GM12878 (cell line): ENCODE data around the gene PTPRN2. TPM values are rescaled to one million over a fixed set of nuclear protein-coding genes. Genes with fewer than 3 reads are reported as not detected.

Experiments
- ATAC-seq: fragments of 200-7000 bp; cut with Tn5 transposase; 3 replicates; pipeline ENCODE4 v1.9.1; 2020; ENCODE audit warnings: mild to moderate bottlenecking, moderate library complexity
- BruUV-seq: library from RNA; stranded (reverse); fragments of 400-500 nt; replicated peaks from 2 replicates; lab custom pipeline; 2021; lab: Mats Ljungman, UMichigan
- CTCF ChIA-PET: fragments of 300-600 bp; sonication (Branson Sonifier 250); formaldehyde crosslinking; extraction: SDS; loops from one replicate; lab custom pipeline; 2021; ENCODE audit warnings: inconsistent platforms; lab: Yijun Ruan, JAX
- POLR2A ChIA-PET: fragments of 350-600 bp; formaldehyde crosslinking; extraction: SDS; loops from one replicate; lab custom pipeline; 2021; ENCODE audit warnings: inconsistent platforms; lab: Charles Lee
- RAD21 ChIA-PET: fragments of 300-600 bp; sonication (Branson Sonifier 250); formaldehyde crosslinking; loops from one replicate; lab custom pipeline; 2023; ENCODE audit warnings: antibody characterized with exemption; ENCODE audit not compliant: unreplicated experiment; lab: Charles Lee
- SMC1A ChIA-PET: fragments of 300-600 bp; sonication (Branson Sonifier 250); formaldehyde crosslinking; loops from one replicate; lab custom pipeline; 2023; ENCODE audit not compliant: unreplicated experiment, uncharacterized antibody; lab: Charles Lee
- DNase-seq: peaks from one replicate; pipeline ENCODE4 v3.0.0-alpha.2; 2011; ENCODE audit warnings: low read depth, low spot score
- FAIRE-seq: peaks from 3 replicates; lab custom pipeline; 2011; peaks lifted over from hg19 to GRCh38; lab: Jason Lieb, UNC
- H2AFZ ChIP-seq: 2 replicates; pipeline ENCODE4 v1.6.0; 2011; ENCODE audit warnings: low read depth, low read length, control low read depth; ENCODE audit not compliant: control insufficient read depth
- H3K27ac ChIP-seq: 2 replicates; pipeline ENCODE4 v1.5.1; 2011; ENCODE audit warnings: control low read depth; ENCODE audit not compliant: control insufficient read depth, insufficient read depth
- H3K27me3 ChIP-seq, 2 experiments: replicated peaks in 1 of 2; 2 replicates each; pipeline versions ENCODE4 v1.6.0 to v1.6.1; 2011; ENCODE audit warnings: low read length in 1 of 2; ENCODE audit not compliant: control insufficient read depth in 2 of 2, insufficient read depth in 2 of 2
- H3K36me3 ChIP-seq, 2 experiments: 2 replicates each; pipeline ENCODE4 v1.5.1; 2011; ENCODE audit warnings: low read length in 1 of 2; ENCODE audit not compliant: control insufficient read depth in 2 of 2, insufficient read depth in 2 of 2
- H3K4me1 ChIP-seq: 2 replicates; pipeline ENCODE4 v1.6.1; 2011; ENCODE audit warnings: mild to moderate bottlenecking, low read length, moderate library complexity, mixed read lengths; ENCODE audit not compliant: control insufficient read depth, insufficient read depth
- H3K4me2 ChIP-seq: 2 replicates; pipeline ENCODE4 v1.6.0; 2011; ENCODE audit warnings: control low read depth; ENCODE audit not compliant: control insufficient read depth, insufficient read depth
- H3K4me3 ChIP-seq: fragments of 200-600 bp; sonication (generic); 2 replicates; pipeline ENCODE4 v1.5.1; 2016
- H3K79me2 ChIP-seq: 2 replicates; pipeline ENCODE4 v1.6.0; 2011; ENCODE audit warnings: low read length; ENCODE audit not compliant: control insufficient read depth, insufficient read depth
- H3K9ac ChIP-seq: 2 replicates; pipeline ENCODE4 v1.8.0; 2011; ENCODE audit warnings: low read length, control low read depth, mixed read lengths; ENCODE audit not compliant: control insufficient read depth, insufficient read depth
- H3K9me3 ChIP-seq: replicated peaks from 3 replicates; pipeline ENCODE4 v1.5.1; 2011; ENCODE audit warnings: mild to moderate bottlenecking, low read length; ENCODE audit not compliant: control insufficient read depth, insufficient read depth
- H4K20me1 ChIP-seq: 2 replicates; pipeline ENCODE4 v1.6.0; 2011; ENCODE audit not compliant: control insufficient read depth, insufficient read depth
- CREM ChIP-seq: IDR thresholded peaks from 2 replicates; pipeline ENCODE4 v1.6.1; 2014; ENCODE audit warnings: antibody characterized with exemption, low read depth
- JUNB ChIP-seq: IDR thresholded peaks from 2 replicates; pipeline ENCODE4 v1.6.1; 2016; ENCODE audit warnings: antibody characterized with exemption, mild to moderate bottlenecking
- NFIC ChIP-seq: IDR thresholded peaks from 2 replicates; pipeline ENCODE4 v1.6.1; 2012; ENCODE audit warnings: low read depth, mild to moderate bottlenecking, inconsistent platforms, low read length, moderate library complexity
- PAX5 ChIP-seq: IDR thresholded peaks from 2 replicates; pipeline ENCODE4 v1.6.1; 2011; ENCODE audit warnings: low read depth, low read length, borderline replicate concordance
- TAF1 ChIP-seq: IDR thresholded peaks from 2 replicates; pipeline ENCODE4 v1.6.1; 2011; ENCODE audit warnings: mild to moderate bottlenecking, low read depth, low read length, borderline replicate concordance
- ZNF384 ChIP-seq: IDR thresholded peaks from 2 replicates; pipeline ENCODE4 v1.6.1; 2012; ENCODE audit warnings: low read depth, mild to moderate bottlenecking, low read length, improper control_type of control experiment, borderline replicate concordance
- whole genome bisulfite sequencing: methylation state at CpG from one replicate; pipeline ENCODE4 v1.1.6; 2016; ENCODE audit warnings: low lambda C conversion rate; ENCODE audit not compliant: insufficient replicate concordance, insufficient coverage; ENCODE audit errors: missing lambda C conversion rate; 5-methylcytosine and 5-hydroxymethylcytosine counted together
- in situ Hi-C: fragments of 300-500 bp; cut with MboI; formaldehyde crosslinking; loops from 9 replicates; pipeline ENCODE4 v1.14.3; 2018; ENCODE audit warnings: mixed read lengths
- intact Hi-C: fragments of 100-400 bp; cut with micrococcal nuclease; formaldehyde crosslinking; loops from one replicate; pipeline ENCODE4 v1.14.2; 2022; ENCODE audit not compliant: unreplicated experiment
- polyA plus RNA-seq, 11 experiments: library from polyadenylated mRNA; depleted of rRNA in 4 of 11; unstranded in 6 of 11; stranded (reverse) in 5 of 11; fragments of >200 nt; fragmentation: Nextera tagmentation in 4 of 11; fragmentation: Illumina TruSeq in 1 of 11; extraction: Ambion mirVana in 4 of 11; extraction: Trizol in 1 of 11; gene quantifications; 1 replicate in 1 of 11; 2 replicates in 10 of 11; pipeline versions ENCODE4 v1.2.1 to v1.2.3, GENCODE V29; 2011 to 2016; ENCODE audit warnings: inconsistent platforms in 2 of 11, missing spikeins in 2 of 11, low read depth in 1 of 11
- total RNA-seq, 4 experiments: library from RNA; depleted of rRNA in 3 of 4; stranded (reverse); fragments of >200 nt in 3 of 4; fragmentation: Illumina TruSeq in 1 of 4; extraction: Trizol in 1 of 4; gene quantifications; 2 replicates each; pipeline versions ENCODE4 v1.2.1 to v1.2.3, GENCODE V29; 2013 to 2021

Gene PTPRN2
- total and polyA plus RNA-seq, 10 of the 15 experiments (the other 5 are each of a cell fraction or from before 2014, with no cell fraction given): 5.4 TPM; not detected in 9

DNA sequence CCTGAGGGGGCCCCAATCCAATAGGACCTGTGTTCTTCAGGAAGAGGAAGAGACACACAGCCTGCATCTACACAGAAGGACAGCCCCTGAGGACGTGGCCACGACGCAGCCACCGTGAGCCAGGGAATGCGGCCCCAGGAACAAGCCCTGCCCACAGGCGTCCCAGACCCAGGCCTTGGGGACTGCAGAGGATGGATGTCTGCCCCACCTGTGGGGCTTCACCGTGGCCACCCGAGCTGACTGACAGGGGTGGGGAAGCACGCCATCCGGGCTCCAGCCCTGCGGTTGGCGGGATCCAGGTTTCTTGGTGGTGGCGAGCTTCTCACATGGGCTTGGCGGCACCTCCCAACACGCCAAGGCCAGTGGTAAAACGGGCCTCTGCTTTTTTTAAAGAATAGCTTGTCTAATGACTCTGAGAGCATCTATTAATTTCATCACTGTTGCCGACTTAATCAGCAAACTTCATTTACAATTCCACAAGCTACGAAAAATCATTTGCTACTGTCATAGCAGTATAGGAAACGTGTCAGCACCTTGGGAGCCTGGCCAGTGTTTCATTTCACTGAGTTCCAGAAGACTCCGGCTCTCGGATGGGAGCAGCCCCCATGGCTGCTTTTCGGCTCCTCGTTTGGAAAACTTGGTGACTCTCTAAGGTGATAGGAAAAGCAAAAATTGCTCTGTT is 584.0 kb downstream of the PTPRN2 start:
- no TSS peak for BruUV-seq
- WGBS: 71% methylated on average over 23 of the region's 23 CpGs
- POLR2A ChIA-PET: no interaction called here

GRCh38 chr7:158002486-158003080 is 585.0 kb downstream of the PTPRN2 start:
- intact Hi-C loops (no loop called here), in situ Hi-C loops (no loop called here)
- Histone ChIP-seq H2AFZ (no peak overlapping the region), H3K4me3 (no peak overlapping the region), H3K36me3 (no peaks in the 10 kb centered on the region), H3K4me1 (no peaks in the 10 kb centered on the region), H3K9ac (no peak overlapping the region), H3K27me3 (no peaks in the 10 kb centered on the region), H3K79me2 (no peaks in the 10 kb centered on the region), H3K4me2 (no peak overlapping the region), H4K20me1 (no peaks in the 10 kb centered on the region), H3K9me3 (peaks cover 1% of the 10 kb centered on the region; the same call in 1 of the 3 replicates), H3K27ac (no peak overlapping the region)
- ATAC-seq (no peak), FAIRE-seq (no peak), DNase-seq (no peak)
- BruUV-seq: no TSS peak
- ChIA-PET POLR2A (no interaction called here), CTCF (interaction anchor here (0.6 kb wide), 1 partner anchor 17 kb away, joined by 3 read pairs; no protein-coding TSS in a partner anchor), SMC1A (no interaction called here), RAD21 (no interaction called here)
- 43% methylated on average over 17 of the region's 17 CpGs for WGBS
- TF ChIP-seq NFIC (no peak), PAX5 (no peak), TAF1 (no peak)

More for the DNA sequence above, 584.0 kb downstream of the PTPRN2 start:
- in situ Hi-C loops (no loop called here), intact Hi-C loops (no loop called here)
- H3K27me3 ChIP-seq: no peaks in the 10 kb centered on the region
- no peaks in the 10 kb centered on the region for H3K36me3 ChIP-seq
- no peak for ATAC-seq
- H3K9ac ChIP-seq: no peak overlapping the region
- H3K4me2 ChIP-seq: no peak overlapping the region
- CTCF ChIA-PET: no interaction called here
- no peak for FAIRE-seq
- no peak for DNase-seq
- no peak overlapping the region for H3K4me3 ChIP-seq
- no peak overlapping the region for H3K27ac ChIP-seq
- RAD21 ChIA-PET: no interaction called here
- H3K79me2 ChIP-seq: no peaks in the 10 kb centered on the region
- TF ChIP-seq CREM (no peak), ZNF384 (no peak), JUNB (no peak)
- SMC1A ChIA-PET: no interaction called here
- no peaks in the 10 kb centered on the region for H3K4me1 ChIP-seq
- no peak overlapping the region for H2AFZ ChIP-seq
- no peaks in the 10 kb centered on the region for H4K20me1 ChIP-seq
- H3K9me3 ChIP-seq: peaks cover 1% of the 10 kb centered on the region; the same call in 1 of the 3 replicates
